ENCODE data around the gene DCAF8.

DCAF8 gene

GRCh38 chr1:160211046-160211790, 51.1 kb downstream of the DCAF8 start:
- DNase-seq (ENCODE audit: low spot score): no peak
- in situ Hi-C loops (cut with MboI; ENCODE audit: low pct_unique_long_range_greater_than_20kb, low sequenced_read_pairs, unreplicated experiment): no loop called here
- TF ChIP-seq CTCF (IDR thresholded peaks at IDR 0.05; ENCODE audit: extremely low read depth, insufficient read depth, missing control alignments): no peak

GRCh38 chr1:160210561-160210960, 51.8 kb downstream of the DCAF8 start:
- TF ChIP-seq CTCF (IDR thresholded peaks at IDR 0.05; ENCODE audit: extremely low read depth, insufficient read depth, missing control alignments): no peak
- no peak for DNase-seq (ENCODE audit: low spot score)
- in situ Hi-C loops (cut with MboI; ENCODE audit: low pct_unique_long_range_greater_than_20kb, low sequenced_read_pairs, unreplicated experiment): no loop called here

- in situ Hi-C loops (cut with MboI; ENCODE audit: low pct_unique_long_range_greater_than_20kb, low sequenced_read_pairs, unreplicated experiment): no loop called here
Observed at GRCh38 chr1:160209321-160210046, 52.9 kb downstream of the DCAF8 start.

GRCh38 chr1:160208557-160209320, 53.6 kb downstream of the DCAF8 start:
- TF ChIP-seq CTCF (IDR thresholded peaks at IDR 0.05; ENCODE audit: extremely low read depth, insufficient read depth, missing control alignments): no peak
- in situ Hi-C loops (cut with MboI; ENCODE audit: low pct_unique_long_range_greater_than_20kb, low sequenced_read_pairs, unreplicated experiment): no loop called here
- no peak for DNase-seq (ENCODE audit: low spot score)

More at GRCh38 chr1:160209321-160210046, 52.9 kb downstream of the DCAF8 start:
- DNase-seq (ENCODE audit: low spot score): no peak
- no peak for TF ChIP-seq CTCF (IDR thresholded peaks at IDR 0.05; ENCODE audit: extremely low read depth, insufficient read depth, missing control alignments)

- no peak for DNase-seq (ENCODE audit: low spot score)
- in situ Hi-C loops (cut with MboI; ENCODE audit: low pct_unique_long_range_greater_than_20kb, low sequenced_read_pairs, unreplicated experiment): no loop called here
- TF ChIP-seq CTCF (IDR thresholded peaks at IDR 0.05; ENCODE audit: extremely low read depth, insufficient read depth, missing control alignments): no peak
Observed at GRCh38 chr1:160207771-160208556, 54.4 kb downstream of the DCAF8 start.

Measured in GM13977 (cell line).